ENCODE measurements around the gene DNAH10.

DNAH10 gene

GRCh38 chr12:123934016-123934620 is 172.0 kb downstream of the DNAH10 start:
- DNase-seq (ENCODE audit: low read depth, low spot score) = no peak

- DNase-seq (ENCODE audit: low read depth, low spot score) = no peak
Observed at GRCh38 chr12:123934829-123935228, 172.7 kb downstream of the DNAH10 start.

- DNase-seq (ENCODE audit: low read depth, low spot score) = no peak
Observed at GRCh38 chr12:123935956-123936355, 173.9 kb downstream of the DNAH10 start.

GRCh38 chr12:123936471-123936870 is 174.4 kb downstream of the DNAH10 start:
- no peak for DNase-seq (ENCODE audit: low read depth, low spot score)

- no peak for DNase-seq (ENCODE audit: low read depth, low spot score)
Observed at GRCh38 chr12:123936956-123937706, 175.0 kb downstream of the DNAH10 start.

GRCh38 chr12:123937707-123938591 is 175.8 kb downstream of the DNAH10 start:
- DNase-seq (ENCODE audit: low read depth, low spot score) = no peak

GRCh38 chr12:123938679-123939480 is 176.8 kb downstream of the DNAH10 start:
- no peak for DNase-seq (ENCODE audit: low read depth, low spot score)

- no peak for DNase-seq (ENCODE audit: low read depth, low spot score)
Observed at GRCh38 chr12:123939716-123940626, 177.9 kb downstream of the DNAH10 start.

GRCh38 chr12:123940627-123940966 is 178.5 kb downstream of the DNAH10 start:
- no peak for DNase-seq (ENCODE audit: low read depth, low spot score)

- DNase-seq (ENCODE audit: low read depth, low spot score) = no peak
Observed at GRCh38 chr12:123941000-123941399, 178.9 kb downstream of the DNAH10 start.

- no peak for DNase-seq (ENCODE audit: low read depth, low spot score)
Observed at GRCh38 chr12:123941624-123942237, 179.6 kb downstream of the DNAH10 start.

GRCh38 chr12:123942238-123942653 is 180.1 kb downstream of the DNAH10 start:
- no peak for DNase-seq (ENCODE audit: low read depth, low spot score)

- no peak for DNase-seq (ENCODE audit: low read depth, low spot score)
Observed at GRCh38 chr12:123942911-123943648, 181.0 kb downstream of the DNAH10 start.

GRCh38 chr12:123943816-123944215 is 181.7 kb downstream of the DNAH10 start:
- DNase-seq (ENCODE audit: low read depth, low spot score) = no peak

GRCh38 chr12:123944696-123945095 is 182.6 kb downstream of the DNAH10 start:
- DNase-seq (ENCODE audit: low read depth, low spot score) = no peak

GRCh38 chr12:123945287-123946151 is 183.4 kb downstream of the DNAH10 start:
- DNase-seq (ENCODE audit: low read depth, low spot score) = no peak

GRCh38 chr12:123946152-123946515 is 184.0 kb downstream of the DNAH10 start:
- DNase-seq (ENCODE audit: low read depth, low spot score) = no peak

Data from activated CD4-positive, CD25-positive, alpha-beta regulatory T cell treated with anti-CD3 and anti-CD28 coated beads, Interleukin-2, amount 50 U/mL, for 16 hours (primary cell).